ENCODE data around the gene MYADM.

MYADM gene

GRCh38 chr19:53892301-53892980 is 24.8 kb downstream of the MYADM start:
- DNase-seq = no peak

- DNase-seq = no peak
Observed at GRCh38 chr19:53892981-53893325, 25.3 kb downstream of the MYADM start.

- DNase-seq = no peak
Observed at GRCh38 chr19:53894707-53895106, 27.0 kb downstream of the MYADM start.

- no peak for DNase-seq
Observed at GRCh38 chr19:53896682-53897081, 29.0 kb downstream of the MYADM start.

- no peak for DNase-seq
Observed at GRCh38 chr19:53897459-53897858, 29.8 kb downstream of the MYADM start.

- DNase-seq = no peak
Observed at GRCh38 chr19:53898166-53898565, 30.5 kb downstream of the MYADM start.

- DNase-seq = no peak
Observed at GRCh38 chr19:53898636-53899341, 31.1 kb downstream of the MYADM start.

GRCh38 chr19:53900191-53900860 is 32.6 kb downstream of the MYADM start:
- DNase-seq = no peak

- peak; percentile 46 for DNase-seq
Observed at GRCh38 chr19:53903055-53903680, 35.5 kb downstream of the MYADM start.

- DNase-seq = no peak
Observed at GRCh38 chr19:53904909-53905308, 37.2 kb downstream of the MYADM start.

GRCh38 chr19:53905787-53906186 is 38.1 kb downstream of the MYADM start:
- DNase-seq = no peak

- peak; percentile 61 for DNase-seq
Observed at GRCh38 chr19:53906211-53907192, 38.8 kb downstream of the MYADM start.

- no peak for DNase-seq
Observed at GRCh38 chr19:53907193-53907581, 39.5 kb downstream of the MYADM start.

- no peak for DNase-seq
Observed at GRCh38 chr19:53907690-53908089, 40.0 kb downstream of the MYADM start.

GRCh38 chr19:53908106-53908934 is 40.6 kb downstream of the MYADM start:
- DNase-seq = peak; percentile 36

- DNase-seq = no peak
Observed at GRCh38 chr19:53908935-53909415, 41.3 kb downstream of the MYADM start, which contains the start of gene CACNG7. Gene CACNG7, plus strand, starts transcription at chr19:53909278. Its CDS starts 3,554 bp downstream, at chr19:53912832.

- DNase-seq = no peak
Observed at GRCh38 chr19:53909471-53910169, 41.9 kb downstream of the MYADM start.

GRCh38 chr19:53910170-53910518 is 42.5 kb downstream of the MYADM start:
- no peak for DNase-seq

- peak; percentile 13 for DNase-seq
Observed at GRCh38 chr19:53912653-53913052, 45.0 kb downstream of the MYADM start.

GRCh38 chr19:53915000-53915399 is 47.3 kb downstream of the MYADM start:
- no peak for DNase-seq

- no peak for DNase-seq
Observed at GRCh38 chr19:53916004-53916403, 48.3 kb downstream of the MYADM start.
